Liver (tissue), 9 donors: ENCODE measurements around the gene COL26A1. TPM values are rescaled to one million over a fixed set of nuclear protein-coding genes. Genes with fewer than 3 reads are reported as not detected.

Experiments used
- DNase-seq: peaks from one replicate; pipeline ENCODE4 v3.0.0-alpha.2; 2017; ENCODE audit warnings: low spot score
- H3K27ac ChIP-seq, 2 donors: one replicate each; pipeline ENCODE4 v1.7.0; 2013; ENCODE audit warnings: inconsistent platforms in 2 of 2, low read length in 2 of 2, control low read depth in 1 of 2, low read depth in 1 of 2, mild to moderate bottlenecking in 1 of 2
- H3K27me3 ChIP-seq, 4 donors: one replicate each; pipeline versions ENCODE4 v1.6.1 to v1.7.0; 2013; ENCODE audit warnings: low read length in 3 of 4, inconsistent platforms in 1 of 4, mild to moderate bottlenecking in 1 of 4, moderate library complexity in 1 of 4; ENCODE audit not compliant: control insufficient read depth in 4 of 4, insufficient read depth in 4 of 4
- H3K36me3 ChIP-seq, 4 donors: one replicate each; pipeline versions ENCODE4 v1.6.1 to v1.7.0; 2013; ENCODE audit warnings: low read length in 3 of 4, mild to moderate bottlenecking in 3 of 4, low read depth in 1 of 4, moderate library complexity in 1 of 4; ENCODE audit not compliant: control insufficient read depth in 4 of 4, insufficient read depth in 3 of 4
- H3K4me1 ChIP-seq, 4 donors: one replicate each; pipeline versions ENCODE4 v1.6.1 to v1.7.0; 2013; ENCODE audit warnings: low read length in 3 of 4, mild to moderate bottlenecking in 3 of 4, moderate library complexity in 1 of 4; ENCODE audit not compliant: control insufficient read depth in 4 of 4, insufficient read depth in 4 of 4
- H3K4me3 ChIP-seq, 3 donors: one replicate each; pipeline versions ENCODE4 v1.6.1 to v1.7.0; 2013; ENCODE audit warnings: low read length in 3 of 3, control low read depth in 1 of 3, low read depth in 1 of 3, mild to moderate bottlenecking in 1 of 3
- H3K9ac ChIP-seq, 2 donors: one replicate each; pipeline ENCODE4 v1.7.0; 2013; ENCODE audit warnings: low read length in 2 of 2, mild to moderate bottlenecking in 2 of 2, moderate library complexity in 2 of 2, control low read depth in 1 of 2, low read depth in 1 of 2
- H3K9me3 ChIP-seq, 4 donors: one replicate each; pipeline versions ENCODE4 v1.6.1 to v1.7.0; 2013; ENCODE audit warnings: low read length in 3 of 4; ENCODE audit not compliant: control insufficient read depth in 4 of 4
- EGR1 ChIP-seq, 2 donors: IDR thresholded peaks; 2 replicates each; pipeline ENCODE4 v1.6.1; 2016 to 2018; ENCODE audit warnings: antibody characterized with exemption in 2 of 2, low read depth in 2 of 2
- FOXA1 ChIP-seq: IDR thresholded peaks from 2 replicates; pipeline ENCODE4 v1.6.1; 2016; ENCODE audit warnings: antibody characterized with exemption
- FOXA2 ChIP-seq: IDR thresholded peaks from 2 replicates; pipeline ENCODE4 v1.6.1; 2016; ENCODE audit warnings: antibody characterized with exemption
- GABPA ChIP-seq, 2 donors: IDR thresholded peaks in 1 of 2; conservative IDR thresholded peaks in 1 of 2; 2 replicates each; pipeline ENCODE4 v1.6.1; 2016; ENCODE audit warnings: antibody characterized with exemption in 2 of 2, mild to moderate bottlenecking in 1 of 2, moderate library complexity in 1 of 2
- HNF4A ChIP-seq, 2 donors: conservative IDR thresholded peaks; 2 replicates each; pipeline ENCODE4 v1.6.1; 2016; ENCODE audit warnings: antibody characterized with exemption in 2 of 2, mild to moderate bottlenecking in 2 of 2
- HNF4G ChIP-seq: IDR thresholded peaks from 2 replicates; pipeline ENCODE4 v1.6.1; 2016; ENCODE audit warnings: antibody characterized with exemption
- JUND ChIP-seq, 2 donors: IDR thresholded peaks; 2 replicates each; pipeline ENCODE4 v1.6.1; 2016; ENCODE audit warnings: antibody characterized with exemption in 2 of 2
- NR2F2 ChIP-seq: IDR thresholded peaks from 2 replicates; pipeline ENCODE4 v1.6.1; 2016; ENCODE audit warnings: antibody characterized with exemption
- RAD21 ChIP-seq, 2 donors: IDR thresholded peaks; 2 replicates each; pipeline ENCODE4 v1.6.1; 2016; ENCODE audit warnings: antibody characterized with exemption in 2 of 2, mild to moderate bottlenecking in 2 of 2
- RXRA ChIP-seq, 2 donors: IDR thresholded peaks; 2 replicates each; pipeline ENCODE4 v1.6.1; 2017 to 2018; ENCODE audit warnings: antibody characterized with exemption in 2 of 2, mild to moderate bottlenecking in 1 of 2
- SP1 ChIP-seq: IDR thresholded peaks from 2 replicates; pipeline ENCODE4 v1.6.1; 2018; ENCODE audit warnings: antibody characterized with exemption, mild to moderate bottlenecking
- TAF1 ChIP-seq: conservative IDR thresholded peaks from 2 replicates; pipeline ENCODE4 v1.6.1; 2016; ENCODE audit warnings: antibody characterized with exemption, mild to moderate bottlenecking
- YY1 ChIP-seq: IDR thresholded peaks from 2 replicates; pipeline ENCODE4 v1.6.1; 2016; ENCODE audit warnings: antibody characterized with exemption, mild to moderate bottlenecking
- WGBS: extraction: QIAGEN DNeasy Blood & Tissue Kit; methylation state at CpG from one replicate; pipeline ENCODE4 v1.1.7; 2013; 5-methylcytosine and 5-hydroxymethylcytosine counted together
- polyA plus RNA-seq, 2 donors: library from polyadenylated mRNA; stranded (reverse) in 1 of 2; unstranded in 1 of 2; fragments of 200-250 nt in 1 of 2; fragments of >200 nt in 1 of 2; fragmentation: Nextera tagmentation in 1 of 2; extraction: Ambion mirVana in 1 of 2; gene quantifications; one replicate each; pipeline versions ENCODE4 v1.2.1 to v1.2.3, GENCODE V29; 2013 to 2015
- total RNA-seq, 2 donors: library from RNA; depleted of rRNA; stranded (reverse); fragments of >200 nt; gene quantifications; one replicate each; pipeline ENCODE4 v1.2.3, GENCODE V29; 2014
- TF ChIP-seq, protein P1 (sequence below): IDR thresholded peaks from 2 replicates; pipeline ENCODE4 v1.6.1; 2016; ENCODE audit warnings: antibody characterized with exemption
- TF ChIP-seq, protein P2 (sequence below): IDR thresholded peaks from 2 replicates; pipeline ENCODE4 v1.6.1; 2016; ENCODE audit warnings: antibody characterized with exemption
- TF ChIP-seq, protein P3 (sequence below): fragments of 150-350 bp; IDR thresholded peaks from 2 replicates; pipeline ENCODE4 v1.5.1; 2017; ENCODE audit warnings: improper control_type of control experiment, low read depth, low read length; ENCODE audit not compliant: missing input control
- TF ChIP-seq, protein P4 (sequence below): IDR thresholded peaks from 2 replicates; pipeline ENCODE4 v1.6.1; 2016; ENCODE audit warnings: antibody characterized with exemption
- TF ChIP-seq, protein P5 (sequence below): IDR thresholded peaks from 2 replicates; pipeline ENCODE4 v1.6.1; 2016; ENCODE audit warnings: antibody characterized with exemption, mild to moderate bottlenecking
- donor health status: healthy.
- donor health status: healthy.
- donor health status: healthy.
- donor health status: healthy.
- donor health status: healthy.

Gene COL26A1
- total and polyA plus RNA-seq, 4 donors = 0.76 to 1.8 (median 0.96) TPM

DNA sequence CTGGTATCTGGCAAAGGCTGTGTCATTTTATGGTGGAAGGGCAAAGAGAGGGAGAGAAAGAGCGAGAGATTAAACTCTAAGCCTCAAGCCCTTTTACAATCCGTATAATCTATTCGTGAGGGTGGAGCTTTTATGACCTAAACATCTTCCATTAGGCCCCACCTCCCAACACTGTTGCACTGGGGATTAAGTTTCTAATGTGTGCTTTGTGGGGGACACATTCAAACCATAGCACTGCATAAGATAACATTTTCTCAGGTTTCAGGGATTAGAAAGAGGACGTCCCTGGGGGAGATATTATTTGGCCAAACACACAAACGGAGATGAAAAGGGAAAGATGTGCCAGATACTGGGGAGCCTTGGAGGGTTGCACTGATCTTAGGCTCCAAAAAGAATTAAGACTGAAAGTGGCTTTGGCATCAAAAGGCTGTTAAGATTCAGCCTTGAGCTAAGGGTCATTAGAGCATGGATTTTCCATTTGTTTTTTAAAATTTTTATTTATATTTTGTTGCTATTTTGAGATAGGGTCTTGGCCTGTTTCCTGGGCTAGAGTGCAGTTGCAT, 19.0 kb downstream of the COL26A1 start:
- H3K4me1 ChIP-seq = peaks cover 0 to 5% (median 3%) of the 10 kb centered on the region in 4 donors
- H3K27me3 ChIP-seq = no peaks in the 10 kb centered on the region
- H3K9ac ChIP-seq = no peak overlapping the region
- whole genome bisulfite sequencing = 78% methylated on average over 5 of the region's 5 CpGs
- no peak for DNase-seq
- no peak overlapping the region for H3K4me3 ChIP-seq
- no peaks in the 10 kb centered on the region for H3K36me3 ChIP-seq
- TF ChIP-seq SP1 = no peak
- peak; percentile 42 for TF ChIP-seq NR2F2
- H3K9me3 ChIP-seq = no peaks in the 10 kb centered on the region
- no peak overlapping the region for H3K27ac ChIP-seq

DNA sequence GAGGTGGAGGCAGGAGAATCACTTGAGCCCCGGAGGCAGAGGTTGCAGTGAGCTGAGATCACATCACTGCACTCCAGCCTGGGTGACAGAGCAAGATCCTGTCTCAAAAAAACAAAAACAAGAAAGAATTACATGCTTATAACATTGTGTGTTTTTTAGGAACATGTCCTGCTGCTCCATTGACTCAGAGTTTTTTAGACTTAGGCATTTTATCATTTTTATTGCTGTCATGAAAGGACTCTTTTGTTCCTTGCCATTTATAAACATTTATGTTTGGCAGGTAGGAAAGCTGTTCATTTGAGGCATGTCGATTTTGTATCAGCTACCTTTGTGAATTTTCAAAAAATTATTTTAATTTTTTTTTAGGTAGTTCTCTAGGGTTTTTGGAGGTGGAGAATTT, 20.3 kb downstream of the COL26A1 start:
- peaks cover 0 to 7% (median 6%) of the 10 kb centered on the region in 4 donors for H3K4me1 ChIP-seq
- H3K9ac ChIP-seq = no peak overlapping the region

DNA sequence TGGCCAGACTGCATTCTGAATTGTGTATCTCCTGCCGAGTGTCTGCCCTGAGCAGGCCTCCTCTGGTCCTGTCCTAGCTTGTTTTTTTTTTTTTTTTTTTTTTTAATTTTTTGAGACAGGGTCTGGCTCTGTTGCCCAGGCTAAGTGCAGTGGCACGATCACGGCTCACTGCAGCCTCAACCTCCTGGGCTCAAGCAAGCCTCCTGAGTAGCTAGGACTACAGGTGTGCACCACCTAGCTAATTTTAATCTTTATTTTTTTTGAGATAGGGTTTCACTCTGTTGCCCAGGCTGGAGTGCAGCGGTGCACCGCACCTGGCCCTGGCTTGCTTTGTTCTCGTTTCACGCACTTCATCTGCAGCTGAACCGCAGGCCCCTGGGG, 23.5 kb downstream of the COL26A1 start:
- no peak for DNase-seq

More for the DNA sequence above, 20.3 kb downstream of the COL26A1 start:
- no peaks in the 10 kb centered on the region for H3K9me3 ChIP-seq
- no peak for DNase-seq
- H3K27ac ChIP-seq = no peak overlapping the region
- H3K4me3 ChIP-seq = no peak overlapping the region
- WGBS = 79% methylated on average over 2 of the region's 2 CpGs
- no peaks in the 10 kb centered on the region for H3K27me3 ChIP-seq
- no peaks in the 10 kb centered on the region for H3K36me3 ChIP-seq
- no peak for TF ChIP-seq YY1
- no peak for TF ChIP-seq GABPA (IDR thresholded peaks at IDR 0.05 in 1 of 2, conservative IDR thresholded peaks at IDR 0.05 in 1 of 2)
- TF ChIP-seq, protein P1, sequence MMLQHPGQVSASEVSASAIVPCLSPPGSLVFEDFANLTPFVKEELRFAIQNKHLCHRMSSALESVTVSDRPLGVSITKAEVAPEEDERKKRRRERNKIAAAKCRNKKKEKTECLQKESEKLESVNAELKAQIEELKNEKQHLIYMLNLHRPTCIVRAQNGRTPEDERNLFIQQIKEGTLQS = no peak

More for the DNA sequence above, 23.5 kb downstream of the COL26A1 start:
- Histone ChIP-seq H3K27me3 (no peaks in the 10 kb centered on the region), H3K36me3 (no peaks in the 10 kb centered on the region), H3K9me3 (no peaks in the 10 kb centered on the region), H3K4me3 (no peak overlapping the region), H3K27ac (no peak overlapping the region), H3K4me1 (peaks cover 6 to 17% (median 16%) of the 10 kb centered on the region in 4 donors), H3K9ac (no peak overlapping the region)
- WGBS = 67% methylated on average over 8 of the region's 8 CpGs
- no peak for TF ChIP-seq YY1
- no peak for TF ChIP-seq JUND (IDR thresholded peaks at IDR 0.05)
- no peak for TF ChIP-seq TAF1
- TF ChIP-seq, protein P2, sequence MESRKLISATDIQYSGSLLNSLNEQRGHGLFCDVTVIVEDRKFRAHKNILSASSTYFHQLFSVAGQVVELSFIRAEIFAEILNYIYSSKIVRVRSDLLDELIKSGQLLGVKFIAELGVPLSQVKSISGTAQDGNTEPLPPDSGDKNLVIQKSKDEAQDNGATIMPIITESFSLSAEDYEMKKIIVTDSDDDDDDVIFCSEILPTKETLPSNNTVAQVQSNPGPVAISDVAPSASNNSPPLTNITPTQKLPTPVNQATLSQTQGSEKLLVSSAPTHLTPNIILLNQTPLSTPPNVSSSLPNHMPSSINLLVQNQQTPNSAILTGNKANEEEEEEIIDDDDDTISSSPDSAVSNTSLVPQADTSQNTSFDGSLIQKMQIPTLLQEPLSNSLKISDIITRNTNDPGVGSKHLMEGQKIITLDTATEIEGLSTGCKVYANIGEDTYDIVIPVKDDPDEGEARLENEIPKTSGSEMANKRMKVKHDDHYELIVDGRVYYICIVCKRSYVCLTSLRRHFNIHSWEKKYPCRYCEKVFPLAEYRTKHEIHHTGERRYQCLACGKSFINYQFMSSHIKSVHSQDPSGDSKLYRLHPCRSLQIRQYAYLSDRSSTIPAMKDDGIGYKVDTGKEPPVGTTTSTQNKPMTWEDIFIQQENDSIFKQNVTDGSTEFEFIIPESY = no peak
- TF ChIP-seq, protein P3, sequence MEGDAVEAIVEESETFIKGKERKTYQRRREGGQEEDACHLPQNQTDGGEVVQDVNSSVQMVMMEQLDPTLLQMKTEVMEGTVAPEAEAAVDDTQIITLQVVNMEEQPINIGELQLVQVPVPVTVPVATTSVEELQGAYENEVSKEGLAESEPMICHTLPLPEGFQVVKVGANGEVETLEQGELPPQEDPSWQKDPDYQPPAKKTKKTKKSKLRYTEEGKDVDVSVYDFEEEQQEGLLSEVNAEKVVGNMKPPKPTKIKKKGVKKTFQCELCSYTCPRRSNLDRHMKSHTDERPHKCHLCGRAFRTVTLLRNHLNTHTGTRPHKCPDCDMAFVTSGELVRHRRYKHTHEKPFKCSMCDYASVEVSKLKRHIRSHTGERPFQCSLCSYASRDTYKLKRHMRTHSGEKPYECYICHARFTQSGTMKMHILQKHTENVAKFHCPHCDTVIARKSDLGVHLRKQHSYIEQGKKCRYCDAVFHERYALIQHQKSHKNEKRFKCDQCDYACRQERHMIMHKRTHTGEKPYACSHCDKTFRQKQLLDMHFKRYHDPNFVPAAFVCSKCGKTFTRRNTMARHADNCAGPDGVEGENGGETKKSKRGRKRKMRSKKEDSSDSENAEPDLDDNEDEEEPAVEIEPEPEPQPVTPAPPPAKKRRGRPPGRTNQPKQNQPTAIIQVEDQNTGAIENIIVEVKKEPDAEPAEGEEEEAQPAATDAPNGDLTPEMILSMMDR = no peak
- TF ChIP-seq NR2F2 = no peak
- TF ChIP-seq HNF4A (conservative IDR thresholded peaks at IDR 0.05) = no peak
- TF ChIP-seq RAD21 (IDR thresholded peaks at IDR 0.05) = no peak
- TF ChIP-seq, protein P1 = no peak
- no peak for TF ChIP-seq RXRA (IDR thresholded peaks at IDR 0.05)
- TF ChIP-seq SP1 = no peak
- no peak for TF ChIP-seq EGR1 (IDR thresholded peaks at IDR 0.05; ENCODE audit: low read depth in 2 of 2)
- TF ChIP-seq, protein P4, sequence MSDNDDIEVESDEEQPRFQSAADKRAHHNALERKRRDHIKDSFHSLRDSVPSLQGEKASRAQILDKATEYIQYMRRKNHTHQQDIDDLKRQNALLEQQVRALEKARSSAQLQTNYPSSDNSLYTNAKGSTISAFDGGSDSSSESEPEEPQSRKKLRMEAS = no peak
- TF ChIP-seq FOXA2 = no peak
- no peak for TF ChIP-seq GABPA (IDR thresholded peaks at IDR 0.05 in 1 of 2, conservative IDR thresholded peaks at IDR 0.05 in 1 of 2)
- TF ChIP-seq FOXA1 = no peak
- TF ChIP-seq, protein P5, sequence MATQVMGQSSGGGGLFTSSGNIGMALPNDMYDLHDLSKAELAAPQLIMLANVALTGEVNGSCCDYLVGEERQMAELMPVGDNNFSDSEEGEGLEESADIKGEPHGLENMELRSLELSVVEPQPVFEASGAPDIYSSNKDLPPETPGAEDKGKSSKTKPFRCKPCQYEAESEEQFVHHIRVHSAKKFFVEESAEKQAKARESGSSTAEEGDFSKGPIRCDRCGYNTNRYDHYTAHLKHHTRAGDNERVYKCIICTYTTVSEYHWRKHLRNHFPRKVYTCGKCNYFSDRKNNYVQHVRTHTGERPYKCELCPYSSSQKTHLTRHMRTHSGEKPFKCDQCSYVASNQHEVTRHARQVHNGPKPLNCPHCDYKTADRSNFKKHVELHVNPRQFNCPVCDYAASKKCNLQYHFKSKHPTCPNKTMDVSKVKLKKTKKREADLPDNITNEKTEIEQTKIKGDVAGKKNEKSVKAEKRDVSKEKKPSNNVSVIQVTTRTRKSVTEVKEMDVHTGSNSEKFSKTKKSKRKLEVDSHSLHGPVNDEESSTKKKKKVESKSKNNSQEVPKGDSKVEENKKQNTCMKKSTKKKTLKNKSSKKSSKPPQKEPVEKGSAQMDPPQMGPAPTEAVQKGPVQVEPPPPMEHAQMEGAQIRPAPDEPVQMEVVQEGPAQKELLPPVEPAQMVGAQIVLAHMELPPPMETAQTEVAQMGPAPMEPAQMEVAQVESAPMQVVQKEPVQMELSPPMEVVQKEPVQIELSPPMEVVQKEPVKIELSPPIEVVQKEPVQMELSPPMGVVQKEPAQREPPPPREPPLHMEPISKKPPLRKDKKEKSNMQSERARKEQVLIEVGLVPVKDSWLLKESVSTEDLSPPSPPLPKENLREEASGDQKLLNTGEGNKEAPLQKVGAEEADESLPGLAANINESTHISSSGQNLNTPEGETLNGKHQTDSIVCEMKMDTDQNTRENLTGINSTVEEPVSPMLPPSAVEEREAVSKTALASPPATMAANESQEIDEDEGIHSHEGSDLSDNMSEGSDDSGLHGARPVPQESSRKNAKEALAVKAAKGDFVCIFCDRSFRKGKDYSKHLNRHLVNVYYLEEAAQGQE = no peak
- TF ChIP-seq HNF4G = no peak
